Measurements from ENCODE around the gene CYP24A1.

CYP24A1 gene

GRCh38 chr20:54110457-54110856, 63.3 kb downstream of the CYP24A1 start:
- no peak for DNase-seq

GRCh38 chr20:54110041-54110440, 63.7 kb downstream of the CYP24A1 start:
- DNase-seq, result no peak

- no peak for DNase-seq
These were observed 65.0 kb downstream of the CYP24A1 start for GRCh38 chr20:54108817-54109216.

- no peak for DNase-seq
These were observed 65.5 kb downstream of the CYP24A1 start for GRCh38 chr20:54108326-54108642.

GRCh38 chr20:54107600-54108325, 66.0 kb downstream of the CYP24A1 start:
- DNase-seq, result no peak

GRCh38 chr20:54107181-54107580, 66.6 kb downstream of the CYP24A1 start:
- DNase-seq, result no peak

GRCh38 chr20:54106162-54106561, 67.6 kb downstream of the CYP24A1 start:
- no peak for DNase-seq

- DNase-seq, result no peak
These were observed 68.1 kb downstream of the CYP24A1 start for GRCh38 chr20:54105653-54106052.

GRCh38 chr20:54104781-54105180, 69.0 kb downstream of the CYP24A1 start:
- no peak for DNase-seq

- DNase-seq, result no peak
These were observed 69.8 kb downstream of the CYP24A1 start for GRCh38 chr20:54103762-54104600.
